Neuron (in vitro differentiated cells): Measurements from ENCODE around the gene TRPV4.

ENCODE experiments used
- H2AFZ ChIP-seq: one replicate; pipeline ENCODE4 v1.6.1; 2013; ENCODE audit warnings: low read depth, mild to moderate bottlenecking, inconsistent platforms, low read length, moderate library complexity
- H3K27me3 ChIP-seq: one replicate; pipeline ENCODE4 v1.6.1; 2013; ENCODE audit warnings: low read length; ENCODE audit not compliant: insufficient read depth
- H3K36me3 ChIP-seq: one replicate; pipeline ENCODE4 v1.6.1; 2013; ENCODE audit warnings: low read length; ENCODE audit not compliant: insufficient read depth
- H3K4me1 ChIP-seq: one replicate; pipeline ENCODE4 v1.6.1; 2013; ENCODE audit warnings: low read length; ENCODE audit not compliant: insufficient read depth
- H3K4me3 ChIP-seq: 2 replicates; pipeline ENCODE4 v1.5.1; 2013; ENCODE audit warnings: mild to moderate bottlenecking, low read length, moderate library complexity
- H3K9me3 ChIP-seq: one replicate; pipeline ENCODE4 v1.6.1; 2013; ENCODE audit warnings: low read length

Gene TRPV4

GRCh38 chr12:109817627-109818231, 15.5 kb downstream of the TRPV4 start:
- Histone ChIP-seq H2AFZ (no peak overlapping the region), H3K4me1 (no peaks in the 10 kb centered on the region), H3K27me3 (no peaks in the 10 kb centered on the region), H3K4me3 (no peak overlapping the region), H3K9me3 (peaks cover 2% of the 10 kb centered on the region), H3K36me3 (no peaks in the 10 kb centered on the region)

GRCh38 chr12:109816870-109817269, 16.3 kb downstream of the TRPV4 start:
- Histone ChIP-seq H3K4me1 (no peaks in the 10 kb centered on the region), H2AFZ (no peak overlapping the region), H3K9me3 (peaks cover 2% of the 10 kb centered on the region), H3K4me3 (no peak overlapping the region), H3K36me3 (no peaks in the 10 kb centered on the region), H3K27me3 (peaks cover 1% of the 10 kb centered on the region)

GRCh38 chr12:109815757-109816617, 17.2 kb downstream of the TRPV4 start:
- H3K9me3 ChIP-seq: peaks cover 2% of the 10 kb centered on the region
- no peak overlapping the region for H2AFZ ChIP-seq
- H3K36me3 ChIP-seq: no peaks in the 10 kb centered on the region
- H3K4me1 ChIP-seq: no peaks in the 10 kb centered on the region
- H3K4me3 ChIP-seq: no peak overlapping the region
- peaks cover 2% of the 10 kb centered on the region for H3K27me3 ChIP-seq

GRCh38 chr12:109815225-109815624, 18.0 kb downstream of the TRPV4 start:
- no peak overlapping the region for H2AFZ ChIP-seq
- H3K4me1 ChIP-seq: no peaks in the 10 kb centered on the region
- H3K36me3 ChIP-seq: no peaks in the 10 kb centered on the region
- H3K27me3 ChIP-seq: peaks cover 2% of the 10 kb centered on the region
- peaks cover 2% of the 10 kb centered on the region for H3K9me3 ChIP-seq
- no peak overlapping the region for H3K4me3 ChIP-seq

- Histone ChIP-seq H3K27me3 (peaks cover 2% of the 10 kb centered on the region), H3K4me1 (no peaks in the 10 kb centered on the region), H3K9me3 (peaks cover 2% of the 10 kb centered on the region), H3K4me3 (no peak overlapping the region), H3K36me3 (no peaks in the 10 kb centered on the region), H2AFZ (no peak overlapping the region)
Observed at GRCh38 chr12:109814600-109815150, 18.5 kb downstream of the TRPV4 start.

GRCh38 chr12:109813810-109814416, 19.3 kb downstream of the TRPV4 start:
- no peaks in the 10 kb centered on the region for H3K36me3 ChIP-seq

GRCh38 chr12:109811624-109811995, 21.6 kb downstream of the TRPV4 start:
- no peaks in the 10 kb centered on the region for H3K4me1 ChIP-seq
- no peak overlapping the region for H2AFZ ChIP-seq
- peaks cover 2% of the 10 kb centered on the region for H3K9me3 ChIP-seq
- no peaks in the 10 kb centered on the region for H3K36me3 ChIP-seq
- H3K4me3 ChIP-seq: no peak overlapping the region
- H3K27me3 ChIP-seq: peaks cover 2% of the 10 kb centered on the region

More at GRCh38 chr12:109813810-109814416, 19.3 kb downstream of the TRPV4 start:
- Histone ChIP-seq H3K4me1 (no peaks in the 10 kb centered on the region), H3K4me3 (no peak overlapping the region), H2AFZ (no peak overlapping the region), H3K9me3 (peaks cover 2% of the 10 kb centered on the region), H3K27me3 (peaks cover 2% of the 10 kb centered on the region)

- Histone ChIP-seq H2AFZ (no peak overlapping the region), H3K9me3 (peaks cover 2% of the 10 kb centered on the region), H3K27me3 (peaks cover 2% of the 10 kb centered on the region), H3K4me3 (no peak overlapping the region), H3K36me3 (no peaks in the 10 kb centered on the region), H3K4me1 (no peaks in the 10 kb centered on the region)
Observed at GRCh38 chr12:109810954-109811623, 22.1 kb downstream of the TRPV4 start.

- no peak overlapping the region for H3K4me3 ChIP-seq
- peaks cover 2% of the 10 kb centered on the region for H3K9me3 ChIP-seq
- no peaks in the 10 kb centered on the region for H3K36me3 ChIP-seq
- no peak overlapping the region for H2AFZ ChIP-seq
- peaks cover 2% of the 10 kb centered on the region for H3K27me3 ChIP-seq
- H3K4me1 ChIP-seq: no peaks in the 10 kb centered on the region
Observed at GRCh38 chr12:109808876-109809646, 24.1 kb downstream of the TRPV4 start.

- H3K4me1 ChIP-seq: no peaks in the 10 kb centered on the region
- no peak overlapping the region for H3K4me3 ChIP-seq
- no peak overlapping the region for H2AFZ ChIP-seq
- H3K9me3 ChIP-seq: no peaks in the 10 kb centered on the region
- H3K36me3 ChIP-seq: no peaks in the 10 kb centered on the region
- H3K27me3 ChIP-seq: peaks cover 2% of the 10 kb centered on the region
Observed at GRCh38 chr12:109807954-109808643, 25.1 kb downstream of the TRPV4 start.

GRCh38 chr12:109804820-109805761, 28.1 kb downstream of the TRPV4 start:
- Histone ChIP-seq H3K9me3 (no peaks in the 10 kb centered on the region), H3K4me1 (no peaks in the 10 kb centered on the region), H3K27me3 (no peaks in the 10 kb centered on the region), H2AFZ (no peak overlapping the region), H3K4me3 (no peak overlapping the region), H3K36me3 (no peaks in the 10 kb centered on the region)
